SK-N-SH (cell line): ENCODE measurements around the gene AHCTF1. TPM values are rescaled to one million over a fixed set of nuclear protein-coding genes. Genes with fewer than 3 reads are reported as not detected.

Experiments
- CTCF ChIA-PET: fragments of 300-600, 350-600 bp; formaldehyde crosslinking; extraction: SDS; loops from one replicate; lab custom pipeline; 2021; lab: Yijun Ruan, JAX
- POLR2A ChIA-PET: fragments of 350-600 bp; sonication (Branson Sonifier 250); formaldehyde crosslinking; extraction: SDS; loops from one replicate; lab custom pipeline; 2020; ENCODE audit warnings: antibody characterized with exemption, inconsistent platforms; lab: Yijun Ruan, JAX
- DNase-seq: peaks from one replicate; pipeline ENCODE4 v3.0.0; 2012
- H2AFZ ChIP-seq: fragments of 200-600 bp; sonication (generic); 2 replicates; pipeline ENCODE4 v1.8.1; 2016; ENCODE audit warnings: antibody characterized with exemption, mild to moderate bottlenecking, low read depth
- H3F3A ChIP-seq: fragments of 200-600 bp; sonication (generic); replicated peaks from 2 replicates; pipeline ENCODE3; 2016; ENCODE audit warnings: antibody characterized with exemption, mild to moderate bottlenecking; ENCODE audit not compliant: insufficient read depth
- H3K27ac ChIP-seq, 2 experiments: fragments of 200-500 bp in 1 of 2; fragments of 200-600 bp in 1 of 2; sonication (Bioruptor generic) in 1 of 2; sonication (generic), shearing (Covaris generic) in 1 of 2; 2 replicates each; pipeline versions ENCODE4 v1.5.1 to v1.6.1; 2014 to 2016; ENCODE audit warnings: low read depth in 2 of 2, inconsistent platforms in 1 of 2, low read length in 1 of 2, mild to moderate bottlenecking in 1 of 2, mixed read lengths in 1 of 2
- H3K27me3 ChIP-seq: fragments of 200-600 bp; sonication (generic), shearing (Covaris generic); 2 replicates; pipeline ENCODE4 v1.6.1; 2016; ENCODE audit warnings: mixed run types; ENCODE audit not compliant: insufficient read depth
- H3K36me3 ChIP-seq, 2 experiments: fragments of 200-500 bp in 1 of 2; fragments of 200-600 bp in 1 of 2; sonication (Bioruptor generic) in 1 of 2; sonication (generic) in 1 of 2; replicated peaks in 1 of 2; 2 replicates each; pipeline versions ENCODE3 to v1.5.1; 2014 to 2016; ENCODE audit warnings: low read length in 1 of 2, mild to moderate bottlenecking in 1 of 2; ENCODE audit not compliant: insufficient read depth in 2 of 2, control insufficient read depth in 1 of 2
- H3K4me1 ChIP-seq, 2 experiments: fragments of 200-500 bp in 1 of 2; fragments of 200-600 bp in 1 of 2; sonication (Bioruptor generic) in 1 of 2; sonication (generic), shearing (Covaris generic) in 1 of 2; 2 replicates each; pipeline versions ENCODE4 v1.5.1 to v1.6.1; 2014 to 2016; ENCODE audit warnings: low read depth in 1 of 2, low read length in 1 of 2, mixed run types in 1 of 2; ENCODE audit not compliant: insufficient read depth in 2 of 2, control insufficient read depth in 1 of 2
- H3K4me2 ChIP-seq: fragments of 200-600 bp; sonication (generic), shearing (Covaris generic); 2 replicates; pipeline ENCODE4 v1.6.1; 2017; ENCODE audit warnings: mixed run types
- H3K4me3 ChIP-seq, 2 experiments: fragments of 200-500 bp in 1 of 2; fragments of 200-600 bp in 1 of 2; sonication (Bioruptor generic) in 1 of 2; sonication (generic), shearing (Covaris generic) in 1 of 2; 2 replicates each; pipeline versions ENCODE4 v1.5.1 to v1.8.1; 2014 to 2016; ENCODE audit warnings: low read depth in 2 of 2, inconsistent platforms in 1 of 2, low read length in 1 of 2, mild to moderate bottlenecking in 1 of 2, mixed read lengths in 1 of 2, moderate library complexity in 1 of 2
- H3K79me2 ChIP-seq: fragments of 200-600 bp; sonication (generic); 2 replicates; pipeline ENCODE4 v1.8.1; 2017; ENCODE audit warnings: mild to moderate bottlenecking; ENCODE audit not compliant: insufficient read depth
- H3K9ac ChIP-seq: fragments of 200-600 bp; sonication (generic); 2 replicates; pipeline ENCODE4 v1.6.1; 2017; ENCODE audit warnings: mixed run types
- H3K9me2 ChIP-seq: fragments of 200-600 bp; sonication (generic); 2 replicates; pipeline ENCODE4 v1.6.1; 2017; ENCODE audit warnings: mixed run types
- H3K9me3 ChIP-seq: fragments of 200-600 bp; sonication (generic); 2 replicates; pipeline ENCODE4 v1.6.1; 2017; ENCODE audit warnings: mixed run types, mild to moderate bottlenecking, moderate library complexity
- H4K20me1 ChIP-seq: fragments of 200-600 bp; sonication (generic); 2 replicates; pipeline ENCODE4 v1.6.1; 2017; ENCODE audit warnings: mild to moderate bottlenecking, mixed run types; ENCODE audit not compliant: insufficient read depth
- CHD2 ChIP-seq: fragments of 150-350 bp; IDR thresholded peaks from 2 replicates; pipeline ENCODE4 v1.6.1; 2018; ENCODE audit warnings: low read length; ENCODE audit not compliant: partially characterized antibody
- EZH2phosphoT487 ChIP-seq: fragments of 200-600 bp; sonication (generic); IDR thresholded peaks from 2 replicates; pipeline ENCODE4 v1.6.1; 2017; ENCODE audit warnings: low read depth, mixed run types, mild to moderate bottlenecking, antibody characterized with exemption, moderate library complexity, borderline replicate concordance
- FOXJ3 ChIP-seq: sonication (generic); formaldehyde crosslinking; IDR thresholded peaks from 2 replicates; pipeline ENCODE4 v1.5.1; 2020; ENCODE audit warnings: mild to moderate bottlenecking, missing genetic modification reagents
- GATA2 ChIP-seq: sonication (generic); formaldehyde crosslinking; IDR thresholded peaks from 2 replicates; pipeline ENCODE4 v1.5.0; 2020; ENCODE audit warnings: mild to moderate bottlenecking, missing genetic modification reagents
- MAX ChIP-seq: IDR thresholded peaks from 2 replicates; pipeline ENCODE4 v1.4.0; 2012; ENCODE audit warnings: low read depth
- MEF2A ChIP-seq: IDR thresholded peaks from 2 replicates; pipeline ENCODE4 v1.4.0; 2012; ENCODE audit warnings: low read depth, borderline replicate concordance
- PBX3 ChIP-seq: IDR thresholded peaks from 2 replicates; pipeline ENCODE4; 2012
- SMC3 ChIP-seq: IDR thresholded peaks from 2 replicates; pipeline ENCODE4 v1.6.1; 2012; ENCODE audit warnings: low read depth, low read length, improper control_type of control experiment
- TAF1 ChIP-seq: IDR thresholded peaks from 2 replicates; pipeline ENCODE4 v1.6.1; 2012; ENCODE audit warnings: low read depth, mild to moderate bottlenecking, low read length, moderate library complexity, borderline replicate concordance
- TEAD4 ChIP-seq: IDR thresholded peaks from 2 replicates; pipeline ENCODE4 v1.4.0; 2012; ENCODE audit warnings: mild to moderate bottlenecking, borderline replicate concordance; ENCODE audit not compliant: insufficient read depth
- USF1 ChIP-seq: IDR thresholded peaks from 2 replicates; pipeline ENCODE4 v1.4.0; 2012; ENCODE audit warnings: low read depth, borderline replicate concordance
- WGBS: methylation state at CpG from one replicate; pipeline ENCODE4 v1.1.6; 2017; ENCODE audit warnings: low lambda C conversion rate; 5-methylcytosine and 5-hydroxymethylcytosine counted together
- polyA plus RNA-seq, 3 experiments: library from polyadenylated mRNA; depleted of rRNA; stranded (reverse); fragments of >200 nt; gene quantifications; 2 replicates each; pipeline ENCODE4 v1.2.3, GENCODE V29; 2012

AHCTF1 gene
- polyA plus RNA-seq, 1 of the 3 experiments (the other 2 are of a cell fraction) = 8.5 TPM

- Histone ChIP-seq H2AFZ (no peak overlapping the region), H3K27me3 (no peaks in the 10 kb centered on the region), H3K79me2 (no peaks in the 10 kb centered on the region), H3K4me2 (no peak overlapping the region), H3F3A (no peaks in the 10 kb centered on the region), H4K20me1 (no peaks in the 10 kb centered on the region), H3K9ac (no peak overlapping the region), H3K4me1 (no peaks in the 10 kb centered on the region), H3K9me2 (no peaks in the 10 kb centered on the region), H3K27ac (no peak overlapping the region), H3K4me3 (no peak overlapping the region), H3K9me3 (no peaks in the 10 kb centered on the region), H3K36me3 (no peaks in the 10 kb centered on the region)
- POLR2A ChIA-PET = no interaction called here
- no peak for DNase-seq
- 100% methylated on average over 4 of the region's 4 CpGs for WGBS
- TF ChIP-seq EZH2phosphoT487 (no peak), FOXJ3 (CRISPR knock-in tag) (no peak), TAF1 (no peak), TEAD4 (no peak), PBX3 (no peak), GATA2 (CRISPR knock-in tag) (no peak), USF1 (no peak), SMC3 (no peak)
- CTCF ChIA-PET = no interaction called here
These were observed 19.7 kb upstream of the AHCTF1 start for GRCh38 chr1:246951413-246951812.

GRCh38 chr1:246949956-246950355 lies 18.2 kb upstream of the AHCTF1 start:
- Histone ChIP-seq H3F3A (no peaks in the 10 kb centered on the region), H2AFZ (no peak overlapping the region), H3K4me3 (no peak overlapping the region), H3K9ac (no peak overlapping the region), H3K79me2 (no peaks in the 10 kb centered on the region), H4K20me1 (no peaks in the 10 kb centered on the region), H3K27me3 (no peaks in the 10 kb centered on the region), H3K36me3 (no peaks in the 10 kb centered on the region), H3K9me3 (no peaks in the 10 kb centered on the region), H3K4me2 (no peak overlapping the region), H3K27ac (no peak overlapping the region), H3K9me2 (no peaks in the 10 kb centered on the region), H3K4me1 (no peaks in the 10 kb centered on the region)
- DNase-seq = no peak
- CTCF ChIA-PET = no interaction called here
- WGBS = 89% methylated on average over 3 of the region's 3 CpGs
- no peak for TF ChIP-seq EZH2phosphoT487
- no peak for TF ChIP-seq MEF2A
- no peak for TF ChIP-seq MAX
- TF ChIP-seq CHD2 = no peak
- POLR2A ChIA-PET = no interaction called here
